Nephron (organoid): ENCODE data around the gene UFSP2.

Experiments used
- H3K27ac Mint-ChIP-seq, 3 experiments: 2 replicates each; pipeline ENCODE4 v1.8.0; 2020; ENCODE audit warnings: mixed read lengths in 3 of 3, mild to moderate bottlenecking in 2 of 3, moderate library complexity in 1 of 3
- H3K27me3 Mint-ChIP-seq: 2 replicates; pipeline ENCODE4 v1.8.0; 2021; ENCODE audit warnings: low read depth, mild to moderate bottlenecking, moderate library complexity, mixed read lengths
- H3K36me3 Mint-ChIP-seq: 2 replicates; pipeline ENCODE4 v1.8.0; 2020; ENCODE audit warnings: low read depth, mixed read lengths
- H3K4me1 Mint-ChIP-seq: 2 replicates; pipeline ENCODE4 v1.8.0; 2020; ENCODE audit warnings: mixed read lengths
- H3K4me3 Mint-ChIP-seq, 3 experiments: 2 replicates each; pipeline ENCODE4 v1.8.0; 2020; ENCODE audit warnings: mild to moderate bottlenecking in 3 of 3, mixed read lengths in 3 of 3, moderate library complexity in 2 of 3
- H3K9me3 Mint-ChIP-seq: 2 replicates; pipeline ENCODE4 v1.8.0; 2020; ENCODE audit warnings: mixed read lengths
- TF ChIP-seq, protein P1 (sequence below), 3 experiments: fragments of 200-600 bp; sonication (generic); IDR thresholded peaks; one replicate each; pipeline ENCODE4 v1.5.0; 2021; ENCODE audit warnings: antibody characterized with exemption in 3 of 3; ENCODE audit not compliant: unreplicated experiment in 3 of 3

The UFSP2 gene, protein sequence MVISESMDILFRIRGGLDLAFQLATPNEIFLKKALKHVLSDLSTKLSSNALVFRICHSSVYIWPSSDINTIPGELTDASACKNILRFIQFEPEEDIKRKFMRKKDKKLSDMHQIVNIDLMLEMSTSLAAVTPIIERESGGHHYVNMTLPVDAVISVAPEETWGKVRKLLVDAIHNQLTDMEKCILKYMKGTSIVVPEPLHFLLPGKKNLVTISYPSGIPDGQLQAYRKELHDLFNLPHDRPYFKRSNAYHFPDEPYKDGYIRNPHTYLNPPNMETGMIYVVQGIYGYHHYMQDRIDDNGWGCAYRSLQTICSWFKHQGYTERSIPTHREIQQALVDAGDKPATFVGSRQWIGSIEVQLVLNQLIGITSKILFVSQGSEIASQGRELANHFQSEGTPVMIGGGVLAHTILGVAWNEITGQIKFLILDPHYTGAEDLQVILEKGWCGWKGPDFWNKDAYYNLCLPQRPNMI

DNA sequence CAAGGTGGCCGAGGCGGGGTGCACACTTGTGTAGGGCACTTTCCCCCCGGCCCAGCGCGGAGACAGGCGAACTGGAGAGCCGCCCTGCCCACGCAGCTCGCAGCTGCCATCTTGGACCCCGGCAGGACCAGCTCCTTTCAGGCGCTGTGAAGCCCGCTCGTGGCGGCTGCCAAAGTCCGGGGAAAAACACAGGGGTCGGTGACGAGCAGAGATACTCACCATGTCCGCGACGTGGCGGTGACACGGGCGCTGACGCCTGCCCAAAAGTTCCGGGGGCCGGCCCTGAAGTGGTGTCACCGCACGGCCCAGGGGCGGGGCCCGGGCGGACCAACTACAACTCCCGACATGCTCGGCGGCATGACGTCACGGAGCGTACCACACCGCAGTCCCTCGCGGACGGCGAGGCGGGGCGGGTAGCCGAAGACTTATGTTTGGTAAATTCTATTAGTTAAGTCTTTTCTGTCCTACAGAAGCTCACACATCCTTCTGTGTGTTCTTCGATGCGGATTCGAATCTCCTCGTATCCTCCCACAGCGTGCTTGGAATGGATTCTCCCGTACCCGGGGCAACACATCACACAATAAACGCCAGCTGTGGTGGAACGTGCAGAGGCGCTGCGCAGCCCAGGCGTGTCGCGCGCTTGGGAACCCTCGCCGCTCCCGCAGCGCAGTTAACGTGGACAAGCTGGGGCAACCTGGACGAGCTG, at the start of gene UFSP2:
Gene UFSP2, minus strand, starts transcription at position 318 of the 706 bp plus-strand sequence. Its CDS starts 96 bp downstream, at position 222.
- TF ChIP-seq, protein P1, sequence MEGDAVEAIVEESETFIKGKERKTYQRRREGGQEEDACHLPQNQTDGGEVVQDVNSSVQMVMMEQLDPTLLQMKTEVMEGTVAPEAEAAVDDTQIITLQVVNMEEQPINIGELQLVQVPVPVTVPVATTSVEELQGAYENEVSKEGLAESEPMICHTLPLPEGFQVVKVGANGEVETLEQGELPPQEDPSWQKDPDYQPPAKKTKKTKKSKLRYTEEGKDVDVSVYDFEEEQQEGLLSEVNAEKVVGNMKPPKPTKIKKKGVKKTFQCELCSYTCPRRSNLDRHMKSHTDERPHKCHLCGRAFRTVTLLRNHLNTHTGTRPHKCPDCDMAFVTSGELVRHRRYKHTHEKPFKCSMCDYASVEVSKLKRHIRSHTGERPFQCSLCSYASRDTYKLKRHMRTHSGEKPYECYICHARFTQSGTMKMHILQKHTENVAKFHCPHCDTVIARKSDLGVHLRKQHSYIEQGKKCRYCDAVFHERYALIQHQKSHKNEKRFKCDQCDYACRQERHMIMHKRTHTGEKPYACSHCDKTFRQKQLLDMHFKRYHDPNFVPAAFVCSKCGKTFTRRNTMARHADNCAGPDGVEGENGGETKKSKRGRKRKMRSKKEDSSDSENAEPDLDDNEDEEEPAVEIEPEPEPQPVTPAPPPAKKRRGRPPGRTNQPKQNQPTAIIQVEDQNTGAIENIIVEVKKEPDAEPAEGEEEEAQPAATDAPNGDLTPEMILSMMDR (IDR thresholded peaks at IDR 0.05; ENCODE audit: unreplicated experiment in 3 of 3): no peak
- Mint-ChIP-seq H3K36me3 (peaks cover 11% of the 10 kb centered on the region), H3K4me3 (peak within 1 kb of the TSS; percentile 86 to 90 (median 90)), H3K4me1 (peaks cover 32% of the 10 kb centered on the region), H3K27me3 (no peaks in the 10 kb centered on the region), H3K27ac (peak within 1 kb of the TSS; percentile 92 to 98 (median 95)), H3K9me3 (no peaks in the 10 kb centered on the region)

DNA sequence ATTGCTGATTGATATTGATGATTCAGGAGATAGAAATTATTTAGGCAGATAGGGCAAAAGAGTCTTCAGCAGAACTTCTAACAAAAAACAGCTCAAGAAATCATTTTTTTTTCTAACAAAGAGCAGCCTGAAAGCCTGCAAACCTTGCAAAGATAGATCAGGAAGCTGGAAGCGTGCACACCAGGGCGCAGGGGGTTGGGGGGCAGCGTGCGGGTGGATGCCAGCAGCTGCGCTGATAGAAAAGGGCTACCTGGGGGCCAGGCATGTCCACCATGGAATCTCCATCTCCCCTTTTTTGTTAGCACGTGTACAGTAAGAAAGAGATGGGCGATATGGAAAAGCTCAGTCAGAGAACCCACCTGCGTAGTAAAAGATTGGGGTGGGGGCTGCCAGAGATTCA, 47.5 kb upstream of the UFSP2 start:
- H3K9me3 Mint-ChIP-seq: no peaks in the 10 kb centered on the region
- TF ChIP-seq, protein P1 (IDR thresholded peaks at IDR 0.05; ENCODE audit: unreplicated experiment in 3 of 3): no peak
- peak overlapping the region in 2 of 3 experiments; percentile 23 to 75 for H3K4me3 Mint-ChIP-seq
- H3K36me3 Mint-ChIP-seq: no peaks in the 10 kb centered on the region
- H3K27ac Mint-ChIP-seq: no peak overlapping the region
- peaks cover 36% of the 10 kb centered on the region for H3K27me3 Mint-ChIP-seq
- H3K4me1 Mint-ChIP-seq: no peaks in the 10 kb centered on the region

DNA sequence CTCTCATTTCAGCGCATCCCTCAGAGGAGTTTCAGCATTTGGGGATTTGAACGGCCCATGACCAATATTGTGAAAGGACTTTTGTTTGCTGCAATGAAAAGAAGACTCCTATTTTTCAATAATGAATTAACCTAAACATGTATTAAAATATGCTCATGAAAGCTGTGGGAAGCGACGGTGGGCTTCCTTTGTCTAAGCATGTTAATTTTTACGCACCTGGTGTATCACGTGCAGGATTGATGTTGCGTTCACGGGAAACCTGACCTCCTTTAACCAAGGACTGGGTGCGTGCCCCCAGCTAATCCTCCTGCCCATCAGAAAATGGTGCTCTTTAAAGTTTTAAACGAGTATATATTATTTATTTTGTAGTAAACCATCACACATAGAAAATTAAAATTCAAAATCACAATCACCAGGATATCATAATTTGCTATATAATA, 46.4 kb upstream of the UFSP2 start:
- H3K9me3 Mint-ChIP-seq: no peaks in the 10 kb centered on the region
- no peak overlapping the region for H3K27ac Mint-ChIP-seq

DNA sequence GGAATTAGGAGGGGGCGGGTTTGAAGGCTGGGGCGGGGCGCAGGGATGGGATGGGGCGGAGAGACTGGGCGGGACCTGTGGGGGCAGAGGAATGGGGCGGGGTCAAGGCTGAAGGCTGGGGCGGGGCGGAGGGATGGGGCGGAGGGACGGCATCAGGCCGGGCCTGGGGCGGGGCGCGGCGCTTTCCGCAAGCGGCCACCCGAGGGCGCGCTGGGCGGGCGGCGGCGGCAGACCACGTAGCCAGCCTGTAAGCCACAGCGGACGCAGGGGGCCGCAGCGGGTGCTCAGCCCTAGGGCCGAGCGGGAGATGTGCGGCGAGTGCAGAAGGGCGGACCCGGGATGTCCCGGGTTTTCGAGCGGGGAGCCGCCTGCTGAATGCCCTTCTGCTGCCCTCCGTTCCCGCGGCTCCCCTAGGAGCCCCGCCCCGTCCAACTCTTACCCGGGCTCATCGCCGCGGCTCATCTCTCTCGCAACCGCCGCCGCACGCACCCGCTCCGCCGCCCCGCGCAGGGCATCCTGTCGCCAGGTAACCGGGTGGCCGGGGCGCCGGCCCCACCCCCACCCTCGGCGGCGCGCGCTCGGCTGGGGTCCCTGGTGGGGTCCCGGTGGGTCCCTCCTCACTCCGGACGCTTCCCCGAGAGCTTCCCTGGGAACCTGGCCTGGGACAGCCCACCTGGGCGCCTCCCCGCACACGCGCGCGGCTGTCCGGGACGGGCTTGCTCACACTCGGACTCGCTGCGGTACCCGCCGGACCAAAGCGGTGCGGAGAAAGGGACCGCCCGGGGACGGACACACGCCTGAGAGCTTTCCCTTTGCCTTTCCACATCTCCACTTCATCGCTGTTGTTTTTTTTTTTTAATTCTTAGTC, 45.7 kb upstream of the UFSP2 start, which contains the start of gene CCDC110:
Gene CCDC110, minus strand, starts transcription at position 499 of the 868 bp plus-strand sequence. Its CDS starts 50 bp downstream, at position 449.
- Mint-ChIP-seq H3K4me3 (peak within 1 kb of the TSS; percentile 87 to 96 (median 92)), H3K27me3 (peaks cover 46% of the 10 kb centered on the region), H3K27ac (peak within 1 kb of the TSS in 2 of 3 experiments; percentile 3 to 7), H3K4me1 (no peaks in the 10 kb centered on the region), H3K9me3 (no peaks in the 10 kb centered on the region), H3K36me3 (no peaks in the 10 kb centered on the region)
- TF ChIP-seq, protein P1 (IDR thresholded peaks at IDR 0.05; ENCODE audit: unreplicated experiment in 3 of 3): peak; percentile 70 to 79 (median 71)

More for the DNA sequence above, 46.4 kb upstream of the UFSP2 start:
- TF ChIP-seq, protein P1 (IDR thresholded peaks at IDR 0.05; ENCODE audit: unreplicated experiment in 3 of 3): no peak
- Mint-ChIP-seq H3K4me3 (peak overlapping the region; percentile 87 to 96 (median 92)), H3K4me1 (no peaks in the 10 kb centered on the region), H3K27me3 (peaks cover 41% of the 10 kb centered on the region), H3K36me3 (no peaks in the 10 kb centered on the region)

DNA sequence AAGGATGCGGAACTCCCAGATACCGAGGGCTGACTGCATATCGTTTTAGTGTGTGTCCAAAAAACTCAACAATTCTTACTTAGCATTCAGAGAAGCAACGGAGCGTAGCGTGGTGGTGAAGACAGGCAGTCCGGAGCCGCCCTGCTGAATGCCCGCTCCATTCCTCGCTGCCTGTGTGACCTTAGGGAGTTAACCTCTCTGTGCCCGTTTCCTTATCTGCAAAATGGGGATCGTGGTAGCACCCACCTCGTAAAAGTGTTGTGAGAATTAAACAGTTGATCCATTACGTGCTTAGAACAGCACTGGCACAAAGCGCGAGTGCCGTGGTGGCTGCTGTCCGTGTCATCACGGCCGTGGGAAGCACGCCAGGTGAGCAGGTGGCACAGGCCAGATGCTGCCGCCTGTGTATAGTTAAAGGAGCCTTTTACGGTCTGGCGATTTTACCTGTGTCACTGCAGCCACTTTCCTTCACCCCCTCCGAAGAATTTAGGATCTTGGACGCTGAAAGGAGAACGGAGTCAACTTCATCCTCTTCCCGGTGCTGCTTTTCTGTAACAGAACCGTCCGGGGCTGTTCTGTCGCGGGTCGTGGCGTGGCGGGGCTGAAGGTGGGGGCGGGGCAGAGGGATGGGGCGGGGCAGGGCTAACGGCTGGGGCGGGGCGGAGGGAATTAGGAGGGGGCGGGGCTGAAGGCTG, 44.9 kb upstream of the UFSP2 start:
- peaks cover under 1% of the 10 kb centered on the region for H3K4me1 Mint-ChIP-seq
- H3K27me3 Mint-ChIP-seq: peaks cover 46% of the 10 kb centered on the region
- no peaks in the 10 kb centered on the region for H3K36me3 Mint-ChIP-seq
- TF ChIP-seq, protein P1 (IDR thresholded peaks at IDR 0.05; ENCODE audit: unreplicated experiment in 3 of 3): no peak
- peak overlapping the region in 2 of 3 experiments; percentile 3 to 7 for H3K27ac Mint-ChIP-seq
- H3K4me3 Mint-ChIP-seq: peak overlapping the region; percentile 80 to 87 (median 84)
- H3K9me3 Mint-ChIP-seq: no peaks in the 10 kb centered on the region
